Endothelial cell (in vitro differentiated cells): Measurements from ENCODE around the gene SCIN. TPM values are rescaled to one million over a fixed set of nuclear protein-coding genes. Genes with fewer than 3 reads are reported as not detected.

Source experiments
- DNase-seq: peaks from one replicate; pipeline ENCODE4 v3.0.0; 2021; ENCODE audit warnings: low spot score
- H3K27ac Mint-ChIP-seq: one replicate; pipeline ENCODE4 v1.8.0; 2021; ENCODE audit warnings: mixed read lengths, inconsistent platforms; ENCODE audit not compliant: unreplicated experiment
- H3K27me3 Mint-ChIP-seq: one replicate; pipeline ENCODE4 v1.8.0; 2021; ENCODE audit warnings: mild to moderate bottlenecking, moderate library complexity, mixed read lengths, inconsistent platforms; ENCODE audit not compliant: unreplicated experiment
- H3K36me3 Mint-ChIP-seq: one replicate; pipeline ENCODE4 v1.8.0; 2021; ENCODE audit warnings: mild to moderate bottlenecking, low read depth, mixed read lengths, inconsistent platforms; ENCODE audit not compliant: unreplicated experiment
- H3K4me1 Mint-ChIP-seq: one replicate; pipeline ENCODE4 v1.8.0; 2021; ENCODE audit warnings: mild to moderate bottlenecking, mixed read lengths, inconsistent platforms; ENCODE audit not compliant: unreplicated experiment
- H3K4me3 Mint-ChIP-seq: one replicate; pipeline ENCODE4 v1.8.0; 2021; ENCODE audit warnings: mild to moderate bottlenecking, mixed read lengths, inconsistent platforms; ENCODE audit not compliant: unreplicated experiment
- H3K9me3 Mint-ChIP-seq: one replicate; pipeline ENCODE4 v1.8.0; 2021; ENCODE audit warnings: mixed read lengths, inconsistent platforms; ENCODE audit not compliant: unreplicated experiment
- total RNA-seq: library from RNA; stranded (reverse); fragmentation: NEBNext Ultra II Directional; extraction: Animal tissue kit (Norgen Biotek cat#: 25700); gene quantifications from one replicate; pipeline ENCODE4 v1.2.1, GENCODE V29; 2021; ENCODE audit not compliant: unreplicated experiment
- TF ChIP-seq, protein P1 (sequence below): fragments of 200-600 bp; sonication (generic); IDR thresholded peaks from one replicate; pipeline ENCODE4 v1.5.0; 2021; ENCODE audit warnings: antibody characterized with exemption; ENCODE audit not compliant: unreplicated experiment

Gene SCIN
- total RNA-seq, 1 donor from 2014 or later = 8.2 TPM

- no peaks in the 10 kb centered on the region for H3K27me3 Mint-ChIP-seq
- H3K4me3 Mint-ChIP-seq = no peak overlapping the region
- H3K9me3 Mint-ChIP-seq = no peaks in the 10 kb centered on the region
- H3K27ac Mint-ChIP-seq = no peak overlapping the region
- H3K36me3 Mint-ChIP-seq = no peaks in the 10 kb centered on the region
- no peaks in the 10 kb centered on the region for H3K4me1 Mint-ChIP-seq
- DNase-seq = no peak
- TF ChIP-seq, protein P1, sequence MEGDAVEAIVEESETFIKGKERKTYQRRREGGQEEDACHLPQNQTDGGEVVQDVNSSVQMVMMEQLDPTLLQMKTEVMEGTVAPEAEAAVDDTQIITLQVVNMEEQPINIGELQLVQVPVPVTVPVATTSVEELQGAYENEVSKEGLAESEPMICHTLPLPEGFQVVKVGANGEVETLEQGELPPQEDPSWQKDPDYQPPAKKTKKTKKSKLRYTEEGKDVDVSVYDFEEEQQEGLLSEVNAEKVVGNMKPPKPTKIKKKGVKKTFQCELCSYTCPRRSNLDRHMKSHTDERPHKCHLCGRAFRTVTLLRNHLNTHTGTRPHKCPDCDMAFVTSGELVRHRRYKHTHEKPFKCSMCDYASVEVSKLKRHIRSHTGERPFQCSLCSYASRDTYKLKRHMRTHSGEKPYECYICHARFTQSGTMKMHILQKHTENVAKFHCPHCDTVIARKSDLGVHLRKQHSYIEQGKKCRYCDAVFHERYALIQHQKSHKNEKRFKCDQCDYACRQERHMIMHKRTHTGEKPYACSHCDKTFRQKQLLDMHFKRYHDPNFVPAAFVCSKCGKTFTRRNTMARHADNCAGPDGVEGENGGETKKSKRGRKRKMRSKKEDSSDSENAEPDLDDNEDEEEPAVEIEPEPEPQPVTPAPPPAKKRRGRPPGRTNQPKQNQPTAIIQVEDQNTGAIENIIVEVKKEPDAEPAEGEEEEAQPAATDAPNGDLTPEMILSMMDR = no peak
Measured at GRCh38 chr7:12623223-12623622, 52.7 kb downstream of the SCIN start.

GRCh38 chr7:12623885-12624498 is 53.5 kb downstream of the SCIN start:
- H3K9me3 Mint-ChIP-seq = no peaks in the 10 kb centered on the region
- TF ChIP-seq, protein P1 = peak; percentile 94
- no peaks in the 10 kb centered on the region for H3K36me3 Mint-ChIP-seq
- no peak overlapping the region for H3K4me3 Mint-ChIP-seq
- no peaks in the 10 kb centered on the region for H3K4me1 Mint-ChIP-seq
- H3K27me3 Mint-ChIP-seq = no peaks in the 10 kb centered on the region
- H3K27ac Mint-ChIP-seq = no peak overlapping the region
- DNase-seq = no peak

- Mint-ChIP-seq H3K9me3 (no peaks in the 10 kb centered on the region), H3K36me3 (no peaks in the 10 kb centered on the region), H3K27me3 (no peaks in the 10 kb centered on the region), H3K27ac (no peak overlapping the region), H3K4me1 (no peaks in the 10 kb centered on the region), H3K4me3 (no peak overlapping the region)
- TF ChIP-seq, protein P1 = no peak
- no peak for DNase-seq
Measured at GRCh38 chr7:12625836-12626235, 55.3 kb downstream of the SCIN start.

GRCh38 chr7:12629816-12630512 is 59.4 kb downstream of the SCIN start:
- Mint-ChIP-seq H3K4me3 (no peak overlapping the region), H3K9me3 (no peaks in the 10 kb centered on the region), H3K36me3 (no peaks in the 10 kb centered on the region), H3K27ac (no peak overlapping the region), H3K4me1 (no peaks in the 10 kb centered on the region), H3K27me3 (no peaks in the 10 kb centered on the region)
- DNase-seq = no peak
- TF ChIP-seq, protein P1 = no peak

GRCh38 chr7:12630513-12630819 is 59.9 kb downstream of the SCIN start:
- no peak for DNase-seq
- no peak overlapping the region for H3K4me3 Mint-ChIP-seq
- no peaks in the 10 kb centered on the region for H3K4me1 Mint-ChIP-seq
- H3K27ac Mint-ChIP-seq = no peak overlapping the region
- TF ChIP-seq, protein P1 = no peak
- H3K27me3 Mint-ChIP-seq = no peaks in the 10 kb centered on the region
- H3K9me3 Mint-ChIP-seq = no peaks in the 10 kb centered on the region
- no peaks in the 10 kb centered on the region for H3K36me3 Mint-ChIP-seq
